ENCODE measurements around the gene C2CD4D. TPM values are rescaled to one million over a fixed set of nuclear protein-coding genes. Genes with fewer than 3 reads are reported as not detected.
A peak's percentile ranks its signal among the peaks of the same experiment; 100 is the strongest.
"Not testable (repeated sequence)": the region's sequence is repeated elsewhere in the genome, so short reads cannot be mapped to it uniquely, and the experiment has no call there.

Gene C2CD4D
- total RNA-seq, result 0.45 TPM

GRCh38 chr1:151839457-151840403 lies at the start of gene C2CD4D:
C2CD4D (minus strand) TSS chr1:151839820; CDS start chr1:151838989, 831 bp downstream.
- intact Hi-C loops (cut with DNase I), result no loop called here

GRCh38 chr1:151888972-151889570 lies 49.5 kb upstream of the C2CD4D start:
- no peak for DNase-seq (ENCODE audit: low spot score)
- no peak for ATAC-seq
- intact Hi-C loops (cut with DNase I), result no loop called here

More at GRCh38 chr1:151839457-151840403, at the start of gene C2CD4D:
- DNase-seq (ENCODE audit: low spot score) (peak; percentile 77), ATAC-seq (peak; percentile 89)

GRCh38 chr1:151887028-151887427 lies 47.4 kb upstream of the C2CD4D start:
- no peak for DNase-seq (ENCODE audit: low spot score)
- intact Hi-C loops (cut with DNase I), result no loop called here
- no peak for ATAC-seq

- no peak for ATAC-seq
- intact Hi-C loops (cut with DNase I), result no loop called here
- no peak for DNase-seq (ENCODE audit: low spot score)
Measured at GRCh38 chr1:151885479-151885878, 45.9 kb upstream of the C2CD4D start.

GRCh38 chr1:151884879-151885278 lies 45.3 kb upstream of the C2CD4D start:
- ATAC-seq; intact Hi-C loops (cut with DNase I); DNase-seq (ENCODE audit: low spot score): not testable (repeated sequence)

GRCh38 chr1:151884445-151884844 lies 44.8 kb upstream of the C2CD4D start:
- ATAC-seq; DNase-seq (ENCODE audit: low spot score); intact Hi-C loops (cut with DNase I): not testable (repeated sequence)

GRCh38 chr1:151883898-151884297 lies 44.3 kb upstream of the C2CD4D start:
- DNase-seq (ENCODE audit: low spot score); intact Hi-C loops (cut with DNase I); ATAC-seq: not testable (repeated sequence)

GRCh38 chr1:151882918-151883317 lies 43.3 kb upstream of the C2CD4D start:
- intact Hi-C loops (cut with DNase I); ATAC-seq; DNase-seq (ENCODE audit: low spot score): not testable (repeated sequence)

- ATAC-seq, result no peak
- intact Hi-C loops (cut with DNase I), result no loop called here
- no peak for DNase-seq (ENCODE audit: low spot score)
Measured at GRCh38 chr1:151882466-151882865, 42.8 kb upstream of the C2CD4D start.

- ATAC-seq (no peak), DNase-seq (ENCODE audit: low spot score) (no peak)
- intact Hi-C loops (cut with DNase I), result no loop called here
Measured at GRCh38 chr1:151881479-151881878, 41.9 kb upstream of the C2CD4D start.

- no peak for ATAC-seq
- DNase-seq (ENCODE audit: low spot score), result no peak
- intact Hi-C loops (cut with DNase I), result no loop called here
Measured at GRCh38 chr1:151875419-151876097, 35.9 kb upstream of the C2CD4D start.

- DNase-seq (ENCODE audit: low spot score); ATAC-seq; intact Hi-C loops (cut with DNase I): not testable (repeated sequence)
Measured at GRCh38 chr1:151872776-151873175, 33.2 kb upstream of the C2CD4D start.

GRCh38 chr1:151871284-151872030 lies 31.8 kb upstream of the C2CD4D start:
- ATAC-seq (no peak), DNase-seq (ENCODE audit: low spot score) (no peak)
- intact Hi-C loops (cut with DNase I), result no loop called here

- intact Hi-C loops (cut with DNase I), result no loop called here
- ATAC-seq, result no peak
- no peak for DNase-seq (ENCODE audit: low spot score)
Measured at GRCh38 chr1:151868486-151868885, 28.9 kb upstream of the C2CD4D start.

GRCh38 chr1:151867765-151868411 lies 28.3 kb upstream of the C2CD4D start:
- no peak for ATAC-seq

GRCh38 chr1:151867321-151867720 lies 27.7 kb upstream of the C2CD4D start:
- intact Hi-C loops (cut with DNase I), result no loop called here
- ATAC-seq (no peak), DNase-seq (ENCODE audit: low spot score) (no peak)

More at GRCh38 chr1:151867765-151868411, 28.3 kb upstream of the C2CD4D start:
- DNase-seq (ENCODE audit: low spot score), result no peak
- intact Hi-C loops (cut with DNase I), result no loop called here

GRCh38 chr1:151864411-151864810 lies 24.8 kb upstream of the C2CD4D start:
- intact Hi-C loops (cut with DNase I), result no loop called here
- no peak for ATAC-seq
- no peak for DNase-seq (ENCODE audit: low spot score)

- ATAC-seq, result no peak
- intact Hi-C loops (cut with DNase I), result no loop called here
- no peak for DNase-seq (ENCODE audit: low spot score)
Measured at GRCh38 chr1:151862604-151863003, 23.0 kb upstream of the C2CD4D start.

All from sciatic nerve (tissue), 2 donors.